Endothelial cell of umbilical vein (primary cell): ENCODE measurements around the gene FMN2. TPM values are rescaled to one million over a fixed set of nuclear protein-coding genes. Genes with fewer than 3 reads are reported as not detected.

Experiments used
- BruUV-seq: library from RNA; stranded (reverse); fragments of 400-500 nt; replicated peaks from 2 replicates; lab custom pipeline; 2021; lab: Mats Ljungman, UMichigan
- CTCF ChIA-PET: fragments of 300-600, 350-600 bp; sonication (Branson Sonifier 250); formaldehyde crosslinking; loops from one replicate; lab custom pipeline; 2021; ENCODE audit warnings: antibody characterized with exemption, inconsistent platforms; lab: Charles Lee
- POLR2A ChIA-PET: fragments of 300-600, 350-600 bp; sonication (Branson Sonifier 250); formaldehyde crosslinking; loops from one replicate; lab custom pipeline; 2021; ENCODE audit warnings: antibody characterized with exemption, inconsistent platforms; lab: Charles Lee
- DNase-seq: peaks from one replicate; pipeline ENCODE4 v3.0.0-alpha.2; 2011; ENCODE audit warnings: low read depth, low spot score
- FAIRE-seq: peaks from 2 replicates; lab custom pipeline; 2011; peaks lifted over from hg19 to GRCh38; lab: Jason Lieb, UNC
- H2AFZ ChIP-seq: 2 replicates; pipeline ENCODE4 v1.6.0; 2012; ENCODE audit warnings: low read depth, low read length, control low read depth, inconsistent platforms
- H3K27ac ChIP-seq: 2 replicates; pipeline ENCODE4 v1.5.1; 2011; ENCODE audit warnings: low read depth, mild to moderate bottlenecking, control low read depth, low read length, moderate library complexity; ENCODE audit not compliant: insufficient read depth
- H3K27me3 ChIP-seq, 2 experiments: 2 replicates each; pipeline versions ENCODE4 v1.6.0 to v1.6.1; 2011; ENCODE audit warnings: low read length in 2 of 2, mixed read lengths in 1 of 2; ENCODE audit not compliant: control insufficient read depth in 2 of 2, insufficient read depth in 2 of 2
- H3K36me3 ChIP-seq, 2 experiments: 2 replicates in 1 of 2; 3 replicates in 1 of 2; pipeline ENCODE4 v1.5.1; 2011; ENCODE audit warnings: low read length in 2 of 2, mild to moderate bottlenecking in 1 of 2, moderate library complexity in 1 of 2; ENCODE audit not compliant: control insufficient read depth in 2 of 2, insufficient read depth in 2 of 2; ENCODE audit errors: extremely low read depth in 1 of 2
- H3K4me1 ChIP-seq: 3 replicates; pipeline ENCODE4 v1.5.1; 2011; ENCODE audit warnings: mild to moderate bottlenecking, low read length; ENCODE audit not compliant: control insufficient read depth, insufficient read depth; ENCODE audit errors: extremely low read depth
- H3K4me2 ChIP-seq: 2 replicates; pipeline ENCODE4 v1.6.1; 2011; ENCODE audit warnings: low read length, control low read depth, mixed read lengths; ENCODE audit not compliant: insufficient read depth
- H3K4me3 ChIP-seq, 3 experiments: fragments of 200-600 bp in 1 of 3; sonication (generic), shearing (Covaris generic) in 1 of 3; replicated peaks in 1 of 3; 2 replicates each; pipeline ENCODE4 v1.5.1; 2011 to 2016; ENCODE audit warnings: control low read depth in 3 of 3, low read length in 3 of 3, mild to moderate bottlenecking in 2 of 3, inconsistent platforms in 1 of 3, low read depth in 1 of 3, moderate library complexity in 1 of 3; ENCODE audit not compliant: insufficient read depth in 1 of 3
- H3K79me2 ChIP-seq: 2 replicates; pipeline ENCODE4 v1.6.0; 2012; ENCODE audit warnings: low read length, inconsistent platforms; ENCODE audit not compliant: control insufficient read depth, insufficient read depth
- H3K9ac ChIP-seq: replicated peaks from 2 replicates; pipeline ENCODE3; 2011; ENCODE audit warnings: low read length, control low read depth; ENCODE audit not compliant: insufficient read depth; ENCODE audit errors: extremely low read depth
- H3K9me1 ChIP-seq: replicated peaks from 3 replicates; pipeline ENCODE4 v1.6.0; 2011; ENCODE audit warnings: mild to moderate bottlenecking, low read length; ENCODE audit not compliant: control insufficient read depth, insufficient read depth; ENCODE audit errors: extremely low read depth
- H3K9me3 ChIP-seq: replicated peaks from 2 replicates; pipeline ENCODE4 v1.5.1; 2012; ENCODE audit warnings: low read length, inconsistent platforms; ENCODE audit not compliant: control insufficient read depth, insufficient read depth
- H4K20me1 ChIP-seq: replicated peaks from 2 replicates; pipeline ENCODE3; 2011; ENCODE audit warnings: mild to moderate bottlenecking, low read length; ENCODE audit not compliant: control insufficient read depth, insufficient read depth; ENCODE audit errors: extremely low read depth
- CTCF ChIP-seq, 2 donors: IDR thresholded peaks; 1 replicate in 1 of 2; 2 replicates in 1 of 2; pipeline ENCODE4 v1.5.1; 2011; ENCODE audit warnings: low read length in 2 of 2, mild to moderate bottlenecking in 2 of 2, moderate library complexity in 2 of 2, control low read depth in 1 of 2, inconsistent platforms in 1 of 2, low read depth in 1 of 2; ENCODE audit not compliant: insufficient read depth in 1 of 2; ENCODE audit errors: extremely low read depth in 1 of 2
- FOS ChIP-seq: IDR thresholded peaks from 2 replicates; pipeline ENCODE4 v1.6.1; 2011; ENCODE audit warnings: mild to moderate bottlenecking, low read length, moderate library complexity, borderline replicate concordance; ENCODE audit not compliant: insufficient read depth
- GATA2 ChIP-seq: IDR thresholded peaks from 2 replicates; pipeline ENCODE4 v1.7.0; 2011; ENCODE audit warnings: low read depth, mild to moderate bottlenecking, moderate library complexity, mixed read lengths, low read length; ENCODE audit not compliant: insufficient read length, insufficient read depth
- JUN ChIP-seq: IDR thresholded peaks from 2 replicates; pipeline ENCODE4 v1.6.1; 2011; ENCODE audit warnings: borderline replicate concordance, low read depth; ENCODE audit not compliant: insufficient read length, insufficient read depth
- MAX ChIP-seq: IDR thresholded peaks from 2 replicates; pipeline ENCODE4 v1.6.1; 2011; ENCODE audit not compliant: insufficient read depth, insufficient read length
- MYC ChIP-seq: IDR thresholded peaks from one replicate; pipeline ENCODE4 v1.6.1; 2011; ENCODE audit warnings: mild to moderate bottlenecking, low read depth, low read length
- POLR2A ChIP-seq: IDR thresholded peaks from 2 replicates; pipeline ENCODE4 v1.6.1; 2012; ENCODE audit warnings: low read depth, mild to moderate bottlenecking, control low read depth, low read length
- POLR2AphosphoS5 ChIP-seq: IDR thresholded peaks from 2 replicates; pipeline ENCODE4 v1.6.1; 2012; ENCODE audit warnings: low read depth, mild to moderate bottlenecking, control low read depth, low read length, moderate library complexity; ENCODE audit not compliant: insufficient read depth
- dilution Hi-C: fragments of 300-500 bp; cut with MboI; formaldehyde crosslinking; loops from one replicate; pipeline ENCODE4 v1.15.0; 2019; ENCODE audit warnings: low sequenced_read_pairs; ENCODE audit not compliant: extremely low pct_ligation_motif_present
- intact Hi-C: fragments of 100-400 bp; cut with micrococcal nuclease; formaldehyde crosslinking; loops from one replicate; pipeline ENCODE4 v1.10.0; 2022
- polyA plus RNA-seq, 4 experiments: library from polyadenylated mRNA; depleted of rRNA in 3 of 4; stranded (reverse) in 3 of 4; unstranded in 1 of 4; fragments of >200 nt; gene quantifications; 2 replicates each; pipeline versions ENCODE4 v1.2.1 to v1.2.3, GENCODE V29; 2011 to 2012; ENCODE audit warnings: missing spikeins in 1 of 4
- total RNA-seq: library from RNA; stranded (reverse); gene quantifications from 2 replicates; pipeline ENCODE4 v1.2.3, GENCODE V29; 2021

Gene FMN2
- total and polyA plus RNA-seq, 2 donors (not counting 3 experiments of a cell fraction or from before 2014, with no cell fraction given), result not detected

DNA sequence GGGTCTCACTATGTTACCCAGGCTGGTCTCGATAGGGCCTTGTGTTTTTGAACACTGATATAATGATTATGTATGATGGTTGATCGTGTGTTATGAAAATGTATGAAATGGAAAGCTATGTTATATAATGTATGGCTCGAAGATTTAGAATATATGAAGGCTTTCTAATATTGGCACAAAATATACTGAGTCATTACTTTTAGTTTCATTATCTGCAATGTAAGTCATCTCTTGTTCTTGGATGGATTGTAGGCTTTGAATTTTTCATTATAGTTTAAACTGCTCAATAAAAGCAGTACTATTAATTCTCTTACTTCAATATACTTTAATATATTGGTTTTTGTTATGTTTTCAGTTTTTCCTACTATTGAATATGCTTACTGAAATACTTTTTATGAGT lies 10.1 kb downstream of the FMN2 start:
- intact Hi-C loops (no loop called here), dilution Hi-C loops (no loop called here)
- ChIA-PET CTCF (no interaction called here), POLR2A (no interaction called here)
- Histone ChIP-seq H3K27ac (no peak overlapping the region), H3K4me3 (no peak overlapping the region), H4K20me1 (no peaks in the 10 kb centered on the region), H3K79me2 (no peaks in the 10 kb centered on the region), H2AFZ (no peak overlapping the region), H3K36me3 (no peaks in the 10 kb centered on the region), H3K4me2 (no peak overlapping the region), H3K27me3 (no peaks in the 10 kb centered on the region), H3K9ac (no peak overlapping the region), H3K4me1 (no peaks in the 10 kb centered on the region), H3K9me1 (no peaks in the 10 kb centered on the region), H3K9me3 (no peaks in the 10 kb centered on the region)
- no peak for TF ChIP-seq GATA2
- TF ChIP-seq CTCF (IDR thresholded peaks at IDR 0.05; ENCODE audit: extremely low read depth in 1 of 2, insufficient read depth in 1 of 2, low read depth in 1 of 2, low read length in 2 of 2), result no peak
- TF ChIP-seq POLR2AphosphoS5, result no peak
- TF ChIP-seq MYC, result no peak
- no peak for TF ChIP-seq MAX
- TF ChIP-seq POLR2A, result no peak
- TF ChIP-seq JUN, result no peak
- no peak for TF ChIP-seq FOS
- DNase-seq (no peak), FAIRE-seq (no peak)
- BruUV-seq, result no TSS peak
